ENCODE results near the gene HLTF. TPM values are rescaled to one million over a fixed set of nuclear protein-coding genes. Genes with fewer than 3 reads are reported as not detected.
"Not testable (repeated sequence)": the region's sequence is repeated elsewhere in the genome, so short reads cannot be mapped to it uniquely, and the experiment has no call there.

The HLTF gene
- total RNA-seq, 1 donor: 56.6 TPM

DNA sequence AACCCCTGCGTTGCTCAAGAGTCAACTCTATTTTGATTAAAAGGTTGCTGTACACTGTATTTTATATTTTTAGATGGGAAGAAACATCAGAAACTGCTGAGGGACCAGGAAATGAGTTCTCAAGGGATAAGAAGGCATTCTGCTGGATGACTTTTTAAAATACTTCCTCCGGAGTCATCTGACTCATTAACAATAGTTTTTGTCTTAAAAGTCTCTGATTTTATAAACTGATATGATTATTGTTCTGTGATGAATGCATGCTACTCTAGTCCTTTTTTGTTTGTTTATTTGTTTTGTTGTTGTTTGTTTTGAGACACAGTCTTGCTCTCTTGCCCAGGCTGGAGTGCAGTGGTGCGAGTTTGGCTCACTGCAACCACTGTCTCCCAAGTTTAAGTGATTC is 18.2 kb upstream of the HLTF start:
- TF ChIP-seq, protein P1, sequence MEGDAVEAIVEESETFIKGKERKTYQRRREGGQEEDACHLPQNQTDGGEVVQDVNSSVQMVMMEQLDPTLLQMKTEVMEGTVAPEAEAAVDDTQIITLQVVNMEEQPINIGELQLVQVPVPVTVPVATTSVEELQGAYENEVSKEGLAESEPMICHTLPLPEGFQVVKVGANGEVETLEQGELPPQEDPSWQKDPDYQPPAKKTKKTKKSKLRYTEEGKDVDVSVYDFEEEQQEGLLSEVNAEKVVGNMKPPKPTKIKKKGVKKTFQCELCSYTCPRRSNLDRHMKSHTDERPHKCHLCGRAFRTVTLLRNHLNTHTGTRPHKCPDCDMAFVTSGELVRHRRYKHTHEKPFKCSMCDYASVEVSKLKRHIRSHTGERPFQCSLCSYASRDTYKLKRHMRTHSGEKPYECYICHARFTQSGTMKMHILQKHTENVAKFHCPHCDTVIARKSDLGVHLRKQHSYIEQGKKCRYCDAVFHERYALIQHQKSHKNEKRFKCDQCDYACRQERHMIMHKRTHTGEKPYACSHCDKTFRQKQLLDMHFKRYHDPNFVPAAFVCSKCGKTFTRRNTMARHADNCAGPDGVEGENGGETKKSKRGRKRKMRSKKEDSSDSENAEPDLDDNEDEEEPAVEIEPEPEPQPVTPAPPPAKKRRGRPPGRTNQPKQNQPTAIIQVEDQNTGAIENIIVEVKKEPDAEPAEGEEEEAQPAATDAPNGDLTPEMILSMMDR (IDR thresholded peaks at IDR 0.05; ENCODE audit: insufficient read depth, low read depth, low read length): no peak
- DNase-seq (ENCODE audit: low read depth): no peak
- H3K4me3 ChIP-seq (ENCODE audit: low read depth, low read length): no peak overlapping the region

DNA sequence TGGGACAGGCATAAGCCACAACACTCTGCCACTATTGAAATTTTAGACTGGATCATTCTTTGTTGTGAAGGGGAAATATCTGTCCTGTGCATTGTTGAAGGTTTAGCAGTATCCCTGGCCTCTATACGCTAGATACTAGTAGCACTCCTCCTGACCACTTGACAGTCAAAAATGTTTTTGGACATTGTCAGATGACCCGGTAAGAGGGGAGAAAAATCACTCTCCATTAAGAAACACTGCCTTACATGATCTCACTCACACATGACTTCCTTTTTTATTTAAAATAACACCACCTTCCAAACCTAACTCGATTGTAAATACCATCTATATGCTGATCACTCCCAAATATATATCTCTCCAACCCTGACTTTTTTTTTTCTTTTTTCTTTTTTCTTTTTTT is 15.3 kb upstream of the HLTF start:
- no peak overlapping the region for H3K4me3 ChIP-seq (ENCODE audit: low read depth, low read length)
- DNase-seq (ENCODE audit: low read depth): no peak
- TF ChIP-seq, protein P1 (IDR thresholded peaks at IDR 0.05; ENCODE audit: insufficient read depth, low read depth, low read length): no peak

DNA sequence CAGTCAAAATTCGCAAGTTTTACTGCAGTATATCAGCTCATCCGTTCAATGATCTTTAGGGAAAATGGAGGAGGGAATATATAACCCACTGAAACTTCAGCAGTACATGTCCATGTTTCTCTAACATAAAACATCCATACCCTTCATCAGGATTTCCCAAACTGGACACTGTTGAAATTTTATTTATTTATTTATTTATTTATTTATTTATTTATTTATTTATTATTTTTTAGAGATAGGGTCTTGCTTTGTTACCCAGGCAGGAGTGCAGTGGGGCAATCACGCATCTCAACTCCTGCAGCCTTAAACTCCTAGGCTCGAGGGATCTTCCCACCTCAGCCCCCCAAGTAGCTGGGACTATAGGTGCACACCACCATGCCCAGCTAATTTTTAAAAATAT is 14.8 kb upstream of the HLTF start:
- DNase-seq (ENCODE audit: low read depth): no peak
- TF ChIP-seq, protein P1 (IDR thresholded peaks at IDR 0.05; ENCODE audit: insufficient read depth, low read depth, low read length): no peak

DNA sequence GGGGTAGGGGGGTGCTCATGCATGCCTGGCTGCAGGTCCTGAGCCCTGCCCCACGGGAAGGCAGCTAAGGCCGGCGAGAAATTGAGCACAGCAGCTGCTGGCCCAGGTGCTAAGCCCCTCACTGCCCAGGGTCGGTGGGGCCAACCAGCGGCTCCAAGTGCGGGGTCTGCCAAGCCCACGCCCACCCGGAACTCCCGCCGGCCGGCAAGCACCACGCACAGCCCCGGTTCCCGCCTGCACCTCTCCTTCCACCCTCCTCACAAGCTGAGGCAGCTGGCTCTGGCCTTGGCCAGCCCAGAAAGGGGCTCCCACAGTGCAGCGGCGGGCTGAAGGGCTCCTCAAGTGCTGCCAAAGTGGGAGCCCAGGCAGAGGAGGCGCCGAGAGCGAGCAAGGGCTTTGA is 11.7 kb upstream of the HLTF start:
- H3K4me3 ChIP-seq (ENCODE audit: low read depth, low read length): not testable (repeated sequence)

More for the DNA sequence above, 14.8 kb upstream of the HLTF start:
- no peak overlapping the region for H3K4me3 ChIP-seq (ENCODE audit: low read depth, low read length)

DNA sequence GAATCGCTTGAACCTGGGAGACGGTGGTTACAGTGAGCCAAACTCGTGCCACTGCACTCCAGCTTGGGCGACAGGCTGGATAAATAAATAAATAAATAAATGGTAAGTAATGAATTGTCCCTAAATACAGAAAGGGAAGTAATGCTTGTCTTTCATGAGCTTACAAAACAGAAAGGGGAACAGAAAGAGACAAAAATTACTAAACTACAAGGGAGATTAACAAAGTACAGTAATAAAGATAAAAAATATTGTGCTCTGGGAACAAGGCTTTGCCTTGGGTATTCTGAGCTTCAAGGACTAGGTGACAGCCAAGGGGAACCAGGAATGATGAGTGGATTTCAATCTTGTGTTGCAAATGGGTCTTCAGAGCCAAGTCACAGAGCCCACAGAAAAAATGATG is 9.2 kb upstream of the HLTF start:
- TF ChIP-seq, protein P1 (IDR thresholded peaks at IDR 0.05; ENCODE audit: insufficient read depth, low read depth, low read length): no peak
- no peak for DNase-seq (ENCODE audit: low read depth)
- H3K4me3 ChIP-seq (ENCODE audit: low read depth, low read length): no peak overlapping the region

More for the DNA sequence above, 11.7 kb upstream of the HLTF start:
- not testable (repeated sequence) for DNase-seq (ENCODE audit: low read depth)

DNA sequence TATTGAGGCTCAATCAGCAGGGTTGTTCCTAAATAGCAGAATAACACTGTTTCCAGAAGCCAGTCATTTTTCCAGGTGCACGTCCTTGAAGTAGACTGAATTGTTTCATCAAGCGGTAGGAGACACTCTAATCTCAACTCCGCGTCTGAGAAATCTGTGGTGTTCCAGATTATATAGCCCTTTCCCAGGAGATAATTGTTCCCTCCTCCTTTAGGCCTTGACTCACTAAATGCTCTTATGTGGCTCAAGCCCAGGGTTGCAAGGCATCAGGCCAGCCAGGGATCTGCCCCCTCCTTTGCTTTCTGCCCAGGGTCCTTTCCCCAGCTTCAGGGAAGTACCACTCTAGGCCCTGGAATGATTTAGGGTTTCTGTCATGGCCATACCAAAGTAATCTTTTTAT is 5.7 kb upstream of the HLTF start:
- H3K4me3 ChIP-seq (ENCODE audit: low read depth, low read length): no peak overlapping the region
- no peak for DNase-seq (ENCODE audit: low read depth)
- TF ChIP-seq, protein P1 (IDR thresholded peaks at IDR 0.05; ENCODE audit: insufficient read depth, low read depth, low read length): no peak

DNA sequence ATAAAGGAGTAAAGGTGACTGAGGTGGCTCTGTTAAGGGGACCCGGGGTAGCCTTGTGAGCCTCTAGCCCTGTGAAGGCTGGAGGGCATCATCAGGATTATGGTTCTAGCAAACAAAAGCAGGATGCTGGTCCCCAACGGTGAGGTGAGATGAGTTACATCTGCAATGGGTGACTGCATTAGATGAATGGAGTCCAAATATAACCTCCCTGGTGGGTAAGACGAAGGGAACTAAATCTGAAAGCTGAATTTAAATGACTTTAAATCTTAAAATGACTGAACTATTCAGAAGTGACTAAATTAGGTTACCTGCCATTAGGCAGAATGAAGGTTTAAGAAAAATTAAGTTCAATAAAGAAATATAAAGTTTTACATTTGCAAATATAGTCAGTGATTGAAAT is 4.6 kb upstream of the HLTF start:
- TF ChIP-seq, protein P1 (IDR thresholded peaks at IDR 0.05; ENCODE audit: insufficient read depth, low read depth, low read length): no peak
- no peak for DNase-seq (ENCODE audit: low read depth)
- no peak overlapping the region for H3K4me3 ChIP-seq (ENCODE audit: low read depth, low read length)

All from fibroblast of villous mesenchyme (primary cell).